GM19043 (cell line): ENCODE data around the gene IL17RD.

Experiments used
- ATAC-seq: cut with Tn5 transposase; IDR thresholded peaks from one replicate; pipeline ENCODE4 v1.9.1; 2021; ENCODE audit warnings: low read depth; ENCODE audit not compliant: unreplicated experiment

The IL17RD gene

GRCh38 chr3:57160076-57160764, 4.9 kb downstream of the IL17RD start:
- ATAC-seq: no peak

- ATAC-seq: no peak
Observed at GRCh38 chr3:57158813-57159738, 6.1 kb downstream of the IL17RD start.

- no peak for ATAC-seq
Observed at GRCh38 chr3:57158325-57158724, 6.8 kb downstream of the IL17RD start.

GRCh38 chr3:57157545-57157944, 7.6 kb downstream of the IL17RD start:
- ATAC-seq: no peak

- ATAC-seq: no peak
Observed at GRCh38 chr3:57155310-57155643, 9.9 kb downstream of the IL17RD start.

GRCh38 chr3:57154470-57155309, 10.5 kb downstream of the IL17RD start:
- no peak for ATAC-seq

GRCh38 chr3:57152151-57153143, 12.7 kb downstream of the IL17RD start:
- no peak for ATAC-seq

- no peak for ATAC-seq
Observed at GRCh38 chr3:57151749-57152148, 13.4 kb downstream of the IL17RD start.

- no peak for ATAC-seq
Observed at GRCh38 chr3:57151021-57151449, 14.1 kb downstream of the IL17RD start.

- ATAC-seq: no peak
Observed at GRCh38 chr3:57150113-57150581, 15.0 kb downstream of the IL17RD start.

- no peak for ATAC-seq
Observed at GRCh38 chr3:57147071-57147470, 18.1 kb downstream of the IL17RD start.

- ATAC-seq: no peak
Observed at GRCh38 chr3:57145852-57146251, 19.3 kb downstream of the IL17RD start.

GRCh38 chr3:57144952-57145351, 20.2 kb downstream of the IL17RD start:
- no peak for ATAC-seq

GRCh38 chr3:57143886-57144459, 21.2 kb downstream of the IL17RD start:
- ATAC-seq: no peak

GRCh38 chr3:57142411-57142723, 22.8 kb downstream of the IL17RD start:
- no peak for ATAC-seq

GRCh38 chr3:57141719-57142410, 23.3 kb downstream of the IL17RD start:
- no peak for ATAC-seq

GRCh38 chr3:57140894-57141293, 24.3 kb downstream of the IL17RD start:
- no peak for ATAC-seq

- no peak for ATAC-seq
Observed at GRCh38 chr3:57135964-57136719, 29.0 kb downstream of the IL17RD start.
